ENCODE results near the gene CADM2. TPM values are rescaled to one million over a fixed set of nuclear protein-coding genes. Genes with fewer than 3 reads are reported as not detected.

The CADM2 gene
- total and polyA plus RNA-seq, 2 donors (not counting 3 experiments of a cell fraction or from before 2014, with no cell fraction given), result not detected

DNA sequence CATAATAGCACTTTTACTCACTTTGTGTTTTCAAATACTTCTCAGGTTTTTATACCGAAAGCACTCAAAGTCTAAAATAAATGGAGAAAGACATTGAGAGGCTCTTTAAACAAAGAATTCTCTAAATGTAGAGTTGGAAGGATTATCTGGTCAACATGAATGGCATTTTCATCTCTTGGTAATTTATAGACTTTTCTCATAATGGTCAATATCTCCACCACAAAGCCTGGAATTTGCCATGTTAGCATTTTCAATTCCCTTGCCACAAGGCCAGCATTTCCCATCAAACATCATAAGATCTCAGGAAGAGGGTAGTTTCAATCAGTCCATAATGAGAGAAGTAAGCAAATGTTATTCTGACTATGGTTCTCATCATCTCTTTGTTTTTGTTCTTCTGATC is 293.0 kb downstream of the CADM2 start:
- intact Hi-C loops (cut with micrococcal nuclease) (no loop called here), dilution Hi-C loops (cut with MboI; ENCODE audit: extremely low pct_ligation_motif_present, low sequenced_read_pairs) (no loop called here)
- Histone ChIP-seq H3K79me2 (ENCODE audit: control insufficient read depth, insufficient read depth, low read length) (no peaks in the 10 kb centered on the region), H3K36me3 (ENCODE audit: control insufficient read depth in 2 of 2, extremely low read depth in 1 of 2, insufficient read depth in 2 of 2, low read length in 2 of 2) (no peaks in the 10 kb centered on the region), H4K20me1 (replicated peaks; ENCODE audit: control insufficient read depth, extremely low read depth, insufficient read depth, low read length) (no peaks in the 10 kb centered on the region), H3K9me3 (replicated peaks; ENCODE audit: control insufficient read depth, insufficient read depth, low read length) (no peaks in the 10 kb centered on the region), H3K9me1 (replicated peaks; ENCODE audit: control insufficient read depth, extremely low read depth, insufficient read depth, low read length) (no peaks in the 10 kb centered on the region), H3K4me2 (ENCODE audit: insufficient read depth, low read length) (no peak overlapping the region), H3K27ac (ENCODE audit: insufficient read depth, low read depth, low read length) (no peak overlapping the region), H2AFZ (ENCODE audit: low read depth, low read length) (no peak overlapping the region), H3K4me3 (replicated peaks in 1 of 3; ENCODE audit: insufficient read depth in 1 of 3, low read depth in 1 of 3, low read length in 3 of 3) (no peak overlapping the region), H3K4me1 (ENCODE audit: control insufficient read depth, extremely low read depth, insufficient read depth, low read length) (no peaks in the 10 kb centered on the region), H3K27me3 (ENCODE audit: control insufficient read depth in 2 of 2, insufficient read depth in 2 of 2, low read length in 2 of 2) (no peaks in the 10 kb centered on the region), H3K9ac (replicated peaks; ENCODE audit: extremely low read depth, insufficient read depth, low read length) (no peak overlapping the region)
- no TSS peak for BruUV-seq (replicated peaks)
- TF ChIP-seq EZH2 (IDR thresholded peaks at IDR 0.05; ENCODE audit: borderline replicate concordance, low read depth, low read length, severe bottlenecking) (no peak), MYC (IDR thresholded peaks at IDR 0.05; ENCODE audit: low read depth, low read length) (no peak), FOS (IDR thresholded peaks at IDR 0.05; ENCODE audit: borderline replicate concordance, insufficient read depth, low read length) (no peak), GATA2 (IDR thresholded peaks at IDR 0.05; ENCODE audit: insufficient read depth, insufficient read length, low read depth, low read length) (no peak), POLR2AphosphoS5 (IDR thresholded peaks at IDR 0.05; ENCODE audit: insufficient read depth, low read depth, low read length) (no peak), JUN (IDR thresholded peaks at IDR 0.05; ENCODE audit: borderline replicate concordance, insufficient read depth, insufficient read length, low read depth) (no peak), POLR2A (IDR thresholded peaks at IDR 0.05; ENCODE audit: low read depth, low read length) (no peak)
- TF ChIP-seq, protein P1, sequence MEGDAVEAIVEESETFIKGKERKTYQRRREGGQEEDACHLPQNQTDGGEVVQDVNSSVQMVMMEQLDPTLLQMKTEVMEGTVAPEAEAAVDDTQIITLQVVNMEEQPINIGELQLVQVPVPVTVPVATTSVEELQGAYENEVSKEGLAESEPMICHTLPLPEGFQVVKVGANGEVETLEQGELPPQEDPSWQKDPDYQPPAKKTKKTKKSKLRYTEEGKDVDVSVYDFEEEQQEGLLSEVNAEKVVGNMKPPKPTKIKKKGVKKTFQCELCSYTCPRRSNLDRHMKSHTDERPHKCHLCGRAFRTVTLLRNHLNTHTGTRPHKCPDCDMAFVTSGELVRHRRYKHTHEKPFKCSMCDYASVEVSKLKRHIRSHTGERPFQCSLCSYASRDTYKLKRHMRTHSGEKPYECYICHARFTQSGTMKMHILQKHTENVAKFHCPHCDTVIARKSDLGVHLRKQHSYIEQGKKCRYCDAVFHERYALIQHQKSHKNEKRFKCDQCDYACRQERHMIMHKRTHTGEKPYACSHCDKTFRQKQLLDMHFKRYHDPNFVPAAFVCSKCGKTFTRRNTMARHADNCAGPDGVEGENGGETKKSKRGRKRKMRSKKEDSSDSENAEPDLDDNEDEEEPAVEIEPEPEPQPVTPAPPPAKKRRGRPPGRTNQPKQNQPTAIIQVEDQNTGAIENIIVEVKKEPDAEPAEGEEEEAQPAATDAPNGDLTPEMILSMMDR (IDR thresholded peaks at IDR 0.05; ENCODE audit: extremely low read depth in 1 of 2, insufficient read depth in 1 of 2, low read depth in 1 of 2, low read length in 2 of 2), result no peak
- TF ChIP-seq, protein P2, sequence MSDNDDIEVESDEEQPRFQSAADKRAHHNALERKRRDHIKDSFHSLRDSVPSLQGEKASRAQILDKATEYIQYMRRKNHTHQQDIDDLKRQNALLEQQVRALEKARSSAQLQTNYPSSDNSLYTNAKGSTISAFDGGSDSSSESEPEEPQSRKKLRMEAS (IDR thresholded peaks at IDR 0.05; ENCODE audit: insufficient read depth, insufficient read length), result no peak
- ChIA-PET CTCF (no interaction called here), POLR2A (no interaction called here)
- FAIRE-seq, result no peak
- no peak for DNase-seq (ENCODE audit: low read depth, low spot score)
